Natural killer cell treated with Interleukin-12 subunit alpha and Interleukin-12 subunit beta and Interleukin-15 and Interleukin-18, amount 100 ng/mL, for 72 hours (primary cell): ENCODE measurements around the gene MGA. TPM values are rescaled to one million over a fixed set of nuclear protein-coding genes. Genes with fewer than 3 reads are reported as not detected.

ENCODE experiments used
- ATAC-seq, 2 donors: fragments of 150-1000 bp; cut with Tn5 transposase in 1 of 2; sonication (Bioruptor Pico), chemical (Tn5 transposase) in 1 of 2; 2 replicates each; pipeline ENCODE4 v1.10.0; 2021
- DNase-seq: peaks from one replicate; pipeline ENCODE4 v3.0.0; 2022; ENCODE audit warnings: low spot score
- H3K27ac Mint-ChIP-seq, 2 donors: 1 replicate in 1 of 2; 2 replicates in 1 of 2; pipeline ENCODE4 v1.8.0; 2022; ENCODE audit warnings: mixed read lengths in 2 of 2, mild to moderate bottlenecking in 1 of 2, moderate library complexity in 1 of 2
- H3K27me3 Mint-ChIP-seq, 2 donors: 1 replicate in 1 of 2; 2 replicates in 1 of 2; pipeline ENCODE4 v1.8.0; 2022; ENCODE audit warnings: mixed read lengths in 2 of 2
- H3K36me3 Mint-ChIP-seq: one replicate; pipeline ENCODE4 v1.8.0; 2022; ENCODE audit warnings: mixed read lengths
- H3K4me1 Mint-ChIP-seq, 2 donors: 1 replicate in 1 of 2; 2 replicates in 1 of 2; pipeline ENCODE4 v1.8.0; 2022; ENCODE audit warnings: low read depth in 2 of 2, mixed read lengths in 2 of 2, mild to moderate bottlenecking in 1 of 2
- H3K4me3 Mint-ChIP-seq: one replicate; pipeline ENCODE4 v1.8.0; 2022; ENCODE audit warnings: mixed read lengths
- H3K9me3 Mint-ChIP-seq: 2 replicates; pipeline ENCODE4 v1.8.0; 2022; ENCODE audit warnings: mixed read lengths
- total RNA-seq, 2 donors: library from RNA; stranded (reverse); gene quantifications; one replicate each; pipeline ENCODE4 v1.2.3, GENCODE V29; 2022

The MGA gene
- total RNA-seq, 2 donors from 2014 or later = 42.6 to 54.8 TPM

DNA sequence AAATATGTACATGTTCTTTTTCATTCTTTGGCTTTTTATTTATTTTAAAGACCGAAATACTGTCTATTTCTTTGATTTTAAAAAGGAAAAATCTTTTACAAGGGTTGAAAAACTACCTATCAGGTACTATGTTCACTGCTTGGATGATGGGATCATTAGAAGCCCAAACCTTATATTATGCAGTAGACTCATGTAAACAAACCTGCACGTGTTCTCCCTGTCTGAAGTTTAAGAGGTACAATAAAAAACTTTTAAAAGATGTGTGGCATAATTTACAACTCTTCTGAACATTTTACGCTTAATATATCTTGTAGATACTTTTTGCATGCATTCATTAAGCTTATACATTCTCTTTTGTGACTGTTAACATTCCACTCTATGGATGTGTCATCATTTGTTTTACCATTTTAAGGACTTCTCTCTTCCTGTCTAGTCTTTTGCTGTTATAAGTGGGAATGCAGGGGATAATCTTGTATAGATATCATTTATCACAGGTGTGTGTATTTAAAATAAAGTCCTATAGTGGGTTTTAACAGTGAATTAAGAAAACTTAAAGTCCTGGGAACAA lies 6.2 kb downstream of the MGA start:
- ATAC-seq = no peak
- Mint-ChIP-seq H3K9me3 (no peaks in the 10 kb centered on the region), H3K27ac (no peak overlapping the region), H3K4me3 (no peak overlapping the region), H3K4me1 (peaks cover 9 to 32% of the 10 kb centered on the region in 2 donors), H3K27me3 (no peaks in the 10 kb centered on the region), H3K36me3 (peaks cover 16% of the 10 kb centered on the region)
- DNase-seq = no peak

DNA sequence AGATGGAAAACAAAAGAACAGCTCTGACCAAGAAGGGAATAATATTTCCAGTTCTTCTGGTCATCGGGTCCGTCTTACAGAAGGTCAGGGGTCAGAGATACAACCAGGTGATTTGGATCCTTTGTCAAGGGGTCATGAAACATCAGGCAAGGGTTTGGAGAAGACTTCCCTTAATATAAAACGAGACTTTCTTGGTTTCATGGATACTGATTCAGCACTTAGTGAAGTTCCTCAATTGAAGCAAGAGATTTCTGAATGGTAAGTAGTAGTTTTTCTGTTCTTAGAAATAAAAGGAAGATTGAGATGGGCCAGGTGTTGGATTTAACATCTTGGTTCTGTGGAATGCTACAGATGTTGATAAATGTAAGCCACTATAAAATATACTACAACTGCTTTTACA lies 9.5 kb downstream of the MGA start:
- ATAC-seq (no peak), DNase-seq (no peak)
- H3K36me3 Mint-ChIP-seq = peaks cover 16% of the 10 kb centered on the region
- H3K4me1 Mint-ChIP-seq = peaks cover 9 to 32% of the 10 kb centered on the region in 2 donors
- no peak overlapping the region for H3K4me3 Mint-ChIP-seq
- no peak overlapping the region for H3K27ac Mint-ChIP-seq
- H3K9me3 Mint-ChIP-seq = no peaks in the 10 kb centered on the region
- H3K27me3 Mint-ChIP-seq = no peaks in the 10 kb centered on the region

DNA sequence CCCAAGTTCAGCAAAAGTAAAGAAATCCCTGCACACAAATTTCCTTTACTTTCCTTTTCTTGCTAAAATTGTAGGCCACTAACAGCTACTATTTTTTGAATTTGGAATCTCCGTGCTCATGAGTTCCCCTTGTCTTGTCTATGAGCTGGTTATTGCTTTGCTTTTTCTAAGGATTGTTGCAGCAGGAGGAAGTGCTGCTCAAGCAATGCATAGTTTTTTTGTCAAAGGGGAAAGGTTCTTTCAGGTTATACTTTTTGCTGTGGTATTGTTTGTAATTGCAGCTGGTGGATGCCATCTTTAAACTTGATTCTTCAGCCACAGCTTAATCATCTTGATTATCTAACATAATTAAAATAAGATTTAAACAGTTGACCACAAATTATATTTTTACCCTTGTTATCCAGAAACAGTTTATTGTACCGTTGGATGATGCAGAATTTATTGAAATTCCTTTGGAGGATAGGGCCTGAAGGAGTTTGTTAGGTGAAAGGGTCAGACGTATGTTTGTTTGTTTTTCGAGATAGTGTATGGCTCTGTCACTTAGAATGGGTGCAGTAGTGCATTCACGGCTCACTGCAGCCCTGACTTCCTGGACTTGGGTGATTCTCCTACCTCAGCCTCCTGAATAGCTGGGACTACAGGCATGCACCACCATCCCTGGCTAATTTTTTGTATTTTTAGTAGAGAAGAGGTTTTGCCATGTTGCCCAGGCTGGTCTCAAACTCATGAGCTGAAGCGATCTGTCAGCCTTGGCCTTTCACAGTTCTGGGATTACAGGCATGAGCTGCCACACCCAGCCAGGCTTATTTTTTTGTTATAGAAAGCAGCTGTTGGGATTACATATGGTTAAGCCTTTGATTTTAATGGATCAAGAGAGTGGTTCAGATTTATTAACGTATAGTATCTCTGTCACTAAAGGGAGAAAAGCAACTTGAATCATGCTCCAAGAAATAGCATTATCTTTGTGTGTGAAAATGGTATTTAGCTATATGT lies 11.7 kb downstream of the MGA start:
- no peaks in the 10 kb centered on the region for H3K9me3 Mint-ChIP-seq
- ATAC-seq = no peak
- H3K27me3 Mint-ChIP-seq = no peaks in the 10 kb centered on the region
- peaks cover 16 to 29% of the 10 kb centered on the region in 2 donors for H3K4me1 Mint-ChIP-seq
- H3K27ac Mint-ChIP-seq = no peak overlapping the region
- DNase-seq = no peak
- peaks cover 16% of the 10 kb centered on the region for H3K36me3 Mint-ChIP-seq
- H3K4me3 Mint-ChIP-seq = no peak overlapping the region

DNA sequence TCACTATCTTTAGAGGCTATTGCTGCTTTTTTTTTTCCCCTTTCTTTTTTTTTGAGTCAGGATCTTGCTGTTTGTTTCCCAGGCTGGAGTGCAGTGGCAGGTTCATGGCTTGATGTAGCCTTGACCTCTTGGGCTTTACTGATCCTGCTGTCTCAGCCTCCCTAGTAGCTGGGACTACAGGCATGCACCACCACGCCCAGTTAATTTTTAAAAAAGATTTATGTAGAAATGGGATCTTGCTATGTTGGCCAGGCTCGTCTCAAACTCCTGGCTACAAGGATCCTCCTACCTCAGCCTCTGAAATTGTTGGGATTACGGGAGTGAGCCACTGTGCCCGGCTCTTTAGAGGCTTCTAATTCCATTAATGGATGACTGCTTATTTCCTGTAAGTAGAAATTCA lies 15.1 kb downstream of the MGA start:
- no peaks in the 10 kb centered on the region for H3K36me3 Mint-ChIP-seq
- no peaks in the 10 kb centered on the region for H3K9me3 Mint-ChIP-seq
- DNase-seq = no peak
- H3K4me1 Mint-ChIP-seq = peaks cover 22 to 26% of the 10 kb centered on the region in 2 donors
- no peak for ATAC-seq
- no peak overlapping the region for H3K4me3 Mint-ChIP-seq
- H3K27me3 Mint-ChIP-seq = no peaks in the 10 kb centered on the region
- H3K27ac Mint-ChIP-seq = peak overlapping the region in 1 of 2 donors; percentile 20

DNA sequence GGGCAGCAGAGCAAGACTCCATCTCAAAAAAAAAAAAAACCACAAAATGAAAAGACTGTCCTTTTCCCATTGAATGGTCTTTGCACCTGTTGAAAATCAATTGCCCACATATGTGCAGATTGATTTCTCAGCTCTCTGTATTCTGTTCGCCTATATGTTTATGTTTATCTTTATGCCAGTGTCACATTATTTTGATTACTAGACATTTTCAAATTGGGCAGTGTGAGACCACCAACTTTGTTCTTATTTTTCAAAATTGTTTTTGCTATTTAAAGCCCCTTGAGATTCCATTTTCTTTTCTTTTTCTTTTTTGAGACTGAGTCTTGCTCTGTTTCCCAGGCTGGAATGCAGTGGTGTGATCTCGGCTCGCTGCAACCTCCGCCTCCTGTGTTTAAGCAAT lies 18.5 kb downstream of the MGA start:
- ATAC-seq = no peak
- Mint-ChIP-seq H3K9me3 (no peaks in the 10 kb centered on the region), H3K27ac (no peak overlapping the region)

DNA sequence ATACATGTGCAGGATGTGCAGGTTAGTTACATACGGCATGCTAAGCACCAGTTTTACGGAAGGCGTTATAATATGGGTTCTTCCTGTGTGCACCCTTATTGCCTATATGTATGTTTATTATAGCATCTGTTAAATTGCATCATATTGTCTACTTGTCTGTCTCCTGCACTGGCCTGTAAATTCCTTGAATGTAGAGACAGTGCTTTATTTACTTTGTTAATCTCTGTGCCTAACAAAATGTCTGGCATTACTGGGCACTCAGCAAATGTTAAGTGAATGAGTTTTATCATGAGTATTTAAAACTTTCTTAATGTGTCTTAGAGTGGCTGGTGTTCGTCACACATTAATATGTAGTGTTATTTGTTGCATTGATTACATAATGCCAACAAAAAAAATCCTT lies 23.8 kb downstream of the MGA start:
- H3K27me3 Mint-ChIP-seq = no peaks in the 10 kb centered on the region
- no peak overlapping the region for H3K27ac Mint-ChIP-seq
- DNase-seq (no peak), ATAC-seq (no peak)
- peaks cover 25 to 44% of the 10 kb centered on the region in 2 donors for H3K4me1 Mint-ChIP-seq
- no peaks in the 10 kb centered on the region for H3K9me3 Mint-ChIP-seq
- H3K36me3 Mint-ChIP-seq = no peaks in the 10 kb centered on the region
- no peak overlapping the region for H3K4me3 Mint-ChIP-seq

More for the DNA sequence above, 18.5 kb downstream of the MGA start:
- Mint-ChIP-seq H3K27me3 (no peaks in the 10 kb centered on the region), H3K4me1 (peaks cover 23 to 25% of the 10 kb centered on the region in 2 donors), H3K36me3 (no peaks in the 10 kb centered on the region), H3K4me3 (no peak overlapping the region)
- no peak for DNase-seq

DNA sequence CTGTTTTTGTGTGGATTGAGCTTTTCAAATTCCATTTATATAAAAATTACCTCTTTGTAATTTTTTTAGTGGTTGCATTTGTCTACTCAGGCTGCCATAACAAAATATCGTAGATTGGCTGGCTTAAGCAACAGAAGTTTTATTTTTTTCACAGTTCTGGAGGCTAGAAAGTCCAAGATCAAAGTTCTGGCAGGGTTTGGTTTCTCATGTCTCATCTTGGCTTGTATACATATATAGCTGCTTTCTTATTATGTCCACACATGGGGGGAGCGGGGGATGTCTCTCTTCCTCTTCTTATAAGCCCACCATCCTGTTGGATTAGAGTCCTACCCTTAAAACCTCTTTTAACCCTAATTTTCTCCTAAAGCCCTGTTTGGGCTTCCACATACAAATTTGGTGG lies 28.5 kb downstream of the MGA start:
- ATAC-seq = no peak
- no peak overlapping the region for H3K4me3 Mint-ChIP-seq
- DNase-seq = no peak
- no peaks in the 10 kb centered on the region for H3K27me3 Mint-ChIP-seq
- H3K9me3 Mint-ChIP-seq = no peaks in the 10 kb centered on the region
- peak overlapping the region in 1 of 2 donors; percentile 75 for H3K27ac Mint-ChIP-seq
- peaks cover 32 to 56% of the 10 kb centered on the region in 2 donors for H3K4me1 Mint-ChIP-seq
- H3K36me3 Mint-ChIP-seq = no peaks in the 10 kb centered on the region

DNA sequence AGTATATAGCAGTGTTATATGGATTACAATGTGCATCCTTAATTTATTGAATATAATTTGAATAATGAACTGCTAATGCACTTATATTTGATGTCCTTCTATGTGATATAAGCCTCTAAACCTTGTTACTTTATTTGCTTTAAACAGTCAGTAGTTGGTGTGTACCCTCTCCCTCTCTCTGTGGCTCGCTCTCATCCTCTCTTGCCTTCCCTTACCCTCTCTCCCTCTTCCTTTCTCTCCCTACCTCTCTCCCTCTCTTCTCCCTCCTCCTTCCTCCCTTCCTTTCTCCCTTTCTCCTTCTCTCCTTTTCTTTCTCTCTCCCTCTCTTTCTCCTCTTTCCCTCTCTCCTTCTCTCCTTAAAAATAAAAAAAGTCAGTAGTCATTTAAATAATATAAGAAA lies 28.9 kb downstream of the MGA start:
- Mint-ChIP-seq H3K36me3 (no peaks in the 10 kb centered on the region), H3K27me3 (no peaks in the 10 kb centered on the region), H3K4me1 (peaks cover 32 to 56% of the 10 kb centered on the region in 2 donors), H3K9me3 (no peaks in the 10 kb centered on the region), H3K4me3 (no peak overlapping the region), H3K27ac (peak overlapping the region in 1 of 2 donors; percentile 75)
- DNase-seq (no peak), ATAC-seq (no peak)

DNA sequence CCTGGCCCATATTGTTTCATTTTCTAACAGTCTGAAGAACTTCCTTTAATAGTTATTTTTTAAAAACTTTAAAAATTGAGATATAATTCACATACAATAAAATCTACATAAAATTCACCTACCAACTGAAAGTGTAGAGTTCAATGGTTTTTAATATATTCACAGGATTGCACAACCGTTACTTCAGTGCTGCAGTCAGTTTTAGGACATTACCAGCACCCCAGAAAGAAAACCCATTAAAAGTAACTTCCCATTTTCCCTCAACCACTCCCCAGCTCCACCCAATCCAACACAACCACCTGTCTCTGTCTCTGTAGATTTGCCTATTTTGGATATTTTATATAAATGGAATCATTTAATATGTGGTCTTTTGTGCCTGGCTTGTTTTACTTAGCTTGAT lies 29.6 kb downstream of the MGA start:
- no peaks in the 10 kb centered on the region for H3K27me3 Mint-ChIP-seq
- peak overlapping the region in 1 of 2 donors; percentile 75 for H3K27ac Mint-ChIP-seq
- H3K36me3 Mint-ChIP-seq = no peaks in the 10 kb centered on the region
- H3K9me3 Mint-ChIP-seq = no peaks in the 10 kb centered on the region
- no peak for DNase-seq
- peaks cover 34 to 49% of the 10 kb centered on the region in 2 donors for H3K4me1 Mint-ChIP-seq
- peak overlapping the region; percentile 9 for H3K4me3 Mint-ChIP-seq
- no peak for ATAC-seq

DNA sequence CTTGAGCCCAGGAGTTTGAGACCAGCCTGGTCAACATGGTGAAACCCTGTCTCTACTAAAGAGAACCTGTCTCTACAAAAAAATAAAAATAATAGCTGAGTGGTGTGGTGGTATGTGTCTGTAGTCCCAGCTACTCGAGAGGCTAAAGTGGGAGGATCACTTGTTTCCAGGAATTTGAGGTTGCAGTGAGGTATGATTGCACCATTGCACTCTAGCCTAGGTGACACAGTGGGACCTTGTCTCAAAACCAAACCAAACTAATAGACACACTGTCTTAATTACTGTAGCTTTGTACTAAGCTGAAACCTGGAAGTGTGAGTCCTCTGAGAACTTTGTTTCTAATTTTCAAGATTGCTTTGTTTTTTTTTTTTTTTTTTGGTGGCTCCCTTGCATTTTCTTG lies 30.4 kb downstream of the MGA start:
- peaks cover 35 to 47% of the 10 kb centered on the region in 2 donors for H3K4me1 Mint-ChIP-seq
- H3K27me3 Mint-ChIP-seq = no peaks in the 10 kb centered on the region
- ATAC-seq = peak; percentile 73 to 75
- no peaks in the 10 kb centered on the region for H3K36me3 Mint-ChIP-seq
- H3K27ac Mint-ChIP-seq = no peak overlapping the region
- H3K9me3 Mint-ChIP-seq = no peaks in the 10 kb centered on the region
- peak overlapping the region; percentile 9 for H3K4me3 Mint-ChIP-seq
- DNase-seq = no peak

DNA sequence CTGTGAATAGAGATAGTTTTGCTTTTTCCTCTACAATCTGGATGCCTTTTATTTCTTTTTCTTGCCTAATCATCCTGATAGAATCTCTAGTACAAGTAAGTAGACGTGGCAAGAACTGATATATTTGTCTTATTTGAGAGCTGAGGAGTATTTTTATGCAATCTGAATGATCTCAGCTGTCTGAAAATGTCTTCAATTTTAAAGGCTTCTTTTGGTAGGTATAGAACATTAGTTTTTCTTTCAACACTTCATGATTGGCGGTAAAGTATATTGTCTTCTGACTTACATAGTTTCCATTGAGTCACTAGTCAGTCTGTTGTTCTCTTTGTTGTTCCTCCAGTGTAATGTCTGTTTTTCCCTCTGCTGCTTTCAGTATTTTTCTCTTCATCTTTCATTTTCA lies 31.3 kb downstream of the MGA start:
- Mint-ChIP-seq H3K4me3 (peak overlapping the region; percentile 48), H3K27me3 (no peaks in the 10 kb centered on the region), H3K36me3 (no peaks in the 10 kb centered on the region), H3K9me3 (no peaks in the 10 kb centered on the region), H3K27ac (peak overlapping the region; percentile 49 to 54), H3K4me1 (peaks cover 42 to 55% of the 10 kb centered on the region in 2 donors)
- ATAC-seq (no peak), DNase-seq (no peak)

DNA sequence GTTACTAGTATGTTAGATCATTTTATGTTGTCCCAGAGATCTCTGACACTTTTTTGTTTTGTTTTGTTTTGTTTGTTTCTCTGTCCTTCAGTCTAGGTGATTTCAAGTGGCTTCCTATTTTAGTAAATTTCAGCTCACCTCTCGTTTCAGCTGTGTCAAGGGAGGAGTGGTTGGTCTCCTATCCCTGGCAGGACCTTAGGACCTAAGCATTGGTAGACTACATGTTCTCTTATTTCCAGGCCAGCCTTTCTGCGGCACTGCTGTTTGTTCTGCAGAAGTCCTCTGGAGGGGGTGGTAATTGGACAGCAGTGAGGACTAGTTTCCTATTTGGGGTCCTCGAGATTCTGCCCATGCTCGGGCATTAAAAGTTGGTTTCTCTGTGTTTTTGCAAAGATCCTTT lies 31.8 kb downstream of the MGA start:
- ATAC-seq = no peak
- Mint-ChIP-seq H3K27me3 (no peaks in the 10 kb centered on the region), H3K4me1 (peaks cover 39 to 53% of the 10 kb centered on the region in 2 donors)

DNA sequence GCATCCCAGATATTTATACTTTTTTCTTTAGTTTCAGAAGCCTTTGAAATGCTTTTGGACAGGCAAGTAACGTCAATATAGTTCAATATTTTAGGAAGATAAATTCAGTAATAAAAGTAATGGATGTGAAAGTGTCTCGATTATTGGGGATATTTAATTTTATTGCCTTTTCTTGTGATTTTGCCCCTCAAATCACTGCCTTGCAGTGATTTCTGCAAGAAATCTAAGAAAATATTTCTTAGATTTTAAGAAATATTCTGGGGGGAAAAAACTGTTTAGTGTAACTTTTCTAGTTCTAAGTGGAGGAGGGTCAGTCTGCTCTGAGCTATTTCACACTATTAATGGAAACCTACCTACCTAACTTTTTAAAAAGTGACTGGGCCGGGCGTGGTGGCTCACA lies 33.6 kb downstream of the MGA start:
- Mint-ChIP-seq H3K4me3 (no peak overlapping the region), H3K27ac (no peak overlapping the region), H3K4me1 (peaks cover 34 to 40% of the 10 kb centered on the region in 2 donors)

More for the DNA sequence above, 31.8 kb downstream of the MGA start:
- H3K4me3 Mint-ChIP-seq = peak overlapping the region; percentile 48
- peak overlapping the region; percentile 49 to 54 for H3K27ac Mint-ChIP-seq
- DNase-seq = no peak
- no peaks in the 10 kb centered on the region for H3K36me3 Mint-ChIP-seq
- no peaks in the 10 kb centered on the region for H3K9me3 Mint-ChIP-seq

More for the DNA sequence above, 33.6 kb downstream of the MGA start:
- no peaks in the 10 kb centered on the region for H3K27me3 Mint-ChIP-seq
- DNase-seq (no peak), ATAC-seq (no peak)
- no peaks in the 10 kb centered on the region for H3K9me3 Mint-ChIP-seq
- H3K36me3 Mint-ChIP-seq = no peaks in the 10 kb centered on the region
